ENCODE measurements around the gene CNOT3. TPM values are rescaled to one million over a fixed set of nuclear protein-coding genes. Genes with fewer than 3 reads are reported as not detected.

Gene CNOT3
- total and polyA plus RNA-seq, 8 donors: 35.2 to 75.0 (median 61.5) TPM

DNA sequence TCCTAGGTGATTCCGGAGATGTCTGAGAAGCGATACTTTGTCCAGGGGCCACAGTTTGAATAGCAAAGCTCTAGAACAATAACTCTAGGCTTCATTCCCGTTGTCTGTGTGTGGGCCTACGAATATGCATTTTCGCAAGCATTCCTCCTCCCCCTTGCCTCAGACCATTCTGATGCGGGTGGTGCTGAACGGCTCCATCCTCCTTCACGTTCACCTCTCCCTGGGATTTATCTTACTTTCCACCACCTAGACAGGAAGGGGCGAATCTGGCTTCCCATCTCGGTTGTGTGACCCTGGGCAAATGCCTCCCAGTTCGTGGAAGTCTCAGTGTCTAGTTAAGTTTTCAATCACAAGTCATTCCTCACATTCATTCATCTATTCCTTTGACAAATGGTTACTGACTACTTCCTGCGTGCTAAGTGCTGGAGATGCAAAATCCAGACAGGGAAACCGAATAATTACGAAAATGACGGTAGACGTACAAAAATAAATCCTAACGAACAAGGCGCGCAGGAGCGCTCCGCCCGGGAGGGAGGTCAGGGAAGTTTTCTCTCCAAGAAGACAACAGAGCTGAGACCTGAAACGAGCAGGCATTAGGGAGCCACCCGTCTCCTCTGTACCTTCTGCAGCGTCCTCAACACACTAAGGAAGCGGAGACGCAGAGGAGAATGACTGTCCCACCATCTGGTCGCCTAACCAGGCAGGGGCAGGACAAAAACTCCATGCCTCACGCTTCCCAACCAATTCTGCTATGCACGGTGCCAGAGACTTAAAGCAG, 1.3 kb upstream of the CNOT3 start:
- ATAC-seq (no peak), DNase-seq (peak in 1 of 4 donors; percentile 73)
- no peaks in the 10 kb centered on the region for H3K9me3 ChIP-seq
- TF ChIP-seq, protein P1, sequence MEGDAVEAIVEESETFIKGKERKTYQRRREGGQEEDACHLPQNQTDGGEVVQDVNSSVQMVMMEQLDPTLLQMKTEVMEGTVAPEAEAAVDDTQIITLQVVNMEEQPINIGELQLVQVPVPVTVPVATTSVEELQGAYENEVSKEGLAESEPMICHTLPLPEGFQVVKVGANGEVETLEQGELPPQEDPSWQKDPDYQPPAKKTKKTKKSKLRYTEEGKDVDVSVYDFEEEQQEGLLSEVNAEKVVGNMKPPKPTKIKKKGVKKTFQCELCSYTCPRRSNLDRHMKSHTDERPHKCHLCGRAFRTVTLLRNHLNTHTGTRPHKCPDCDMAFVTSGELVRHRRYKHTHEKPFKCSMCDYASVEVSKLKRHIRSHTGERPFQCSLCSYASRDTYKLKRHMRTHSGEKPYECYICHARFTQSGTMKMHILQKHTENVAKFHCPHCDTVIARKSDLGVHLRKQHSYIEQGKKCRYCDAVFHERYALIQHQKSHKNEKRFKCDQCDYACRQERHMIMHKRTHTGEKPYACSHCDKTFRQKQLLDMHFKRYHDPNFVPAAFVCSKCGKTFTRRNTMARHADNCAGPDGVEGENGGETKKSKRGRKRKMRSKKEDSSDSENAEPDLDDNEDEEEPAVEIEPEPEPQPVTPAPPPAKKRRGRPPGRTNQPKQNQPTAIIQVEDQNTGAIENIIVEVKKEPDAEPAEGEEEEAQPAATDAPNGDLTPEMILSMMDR (IDR thresholded peaks at IDR 0.05): no peak
- H3K36me3 ChIP-seq: peaks cover 0 to 28% of the 10 kb centered on the region in 2 donors
- intact Hi-C loops (cut with DNase I): no loop called here
- no peaks in the 10 kb centered on the region for H3K27me3 ChIP-seq
- peak overlapping the region in 1 of 2 donors; percentile 92 for H3K27ac ChIP-seq
- H3K4me1 ChIP-seq: peaks cover 17 to 47% of the 10 kb centered on the region in 2 donors
- peak overlapping the region; percentile 28 to 99 for H3K4me3 ChIP-seq

DNA sequence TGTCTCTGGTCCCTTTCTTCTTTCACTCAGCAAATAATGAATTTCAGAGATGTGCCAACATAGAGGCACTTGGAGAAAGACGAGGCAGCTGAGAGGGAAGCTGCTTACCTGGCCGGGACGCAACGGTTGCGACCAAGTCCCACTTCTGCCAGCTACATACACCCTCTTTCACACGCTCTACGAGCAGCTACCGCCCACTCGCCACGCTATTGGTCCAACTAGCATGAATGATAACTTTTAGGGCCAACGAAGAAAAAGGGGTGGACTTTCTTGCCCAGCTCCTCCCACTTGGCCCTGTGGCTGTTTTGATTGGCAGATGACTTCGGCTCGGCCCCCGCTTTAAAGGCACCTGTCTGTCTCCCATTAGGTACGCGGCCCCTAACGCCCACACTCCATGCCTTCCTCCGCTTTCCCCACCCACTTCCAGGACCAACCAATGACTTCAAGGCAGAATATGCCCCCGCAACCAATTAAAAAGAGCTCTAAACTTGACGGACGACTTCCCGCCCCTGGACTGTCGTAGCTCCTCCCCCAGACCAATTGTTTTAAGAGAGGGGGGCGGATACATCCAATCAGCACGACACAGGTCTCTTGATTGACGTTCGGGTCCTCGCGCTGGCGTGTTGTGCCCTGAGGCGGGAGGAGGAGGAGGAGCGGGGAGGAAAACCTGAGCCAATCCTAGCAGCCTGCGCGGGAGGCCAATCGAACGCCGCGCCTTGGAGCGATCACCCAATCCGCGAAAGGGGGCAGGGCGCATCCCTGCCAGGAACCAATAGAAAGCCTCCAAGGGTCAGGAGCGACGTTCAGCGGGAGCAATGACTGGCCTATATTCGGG, 481 bp upstream of the CNOT3 start:
- H3K9me3 ChIP-seq: no peaks in the 10 kb centered on the region
- TF ChIP-seq, protein P1 (IDR thresholded peaks at IDR 0.05): no peak
- peaks cover 17 to 52% of the 10 kb centered on the region in 2 donors for H3K4me1 ChIP-seq
- no peaks in the 10 kb centered on the region for H3K27me3 ChIP-seq
- intact Hi-C loops (cut with DNase I): no loop called here
- peak; percentile 89 for ATAC-seq
- DNase-seq: peak; percentile 98 to 100 (median 100)
- peak overlapping the region; percentile 94 to 99 for H3K4me3 ChIP-seq
- peak overlapping the region in 1 of 2 donors; percentile 92 for H3K27ac ChIP-seq
- H3K36me3 ChIP-seq: peaks cover 0 to 20% of the 10 kb centered on the region in 2 donors

DNA sequence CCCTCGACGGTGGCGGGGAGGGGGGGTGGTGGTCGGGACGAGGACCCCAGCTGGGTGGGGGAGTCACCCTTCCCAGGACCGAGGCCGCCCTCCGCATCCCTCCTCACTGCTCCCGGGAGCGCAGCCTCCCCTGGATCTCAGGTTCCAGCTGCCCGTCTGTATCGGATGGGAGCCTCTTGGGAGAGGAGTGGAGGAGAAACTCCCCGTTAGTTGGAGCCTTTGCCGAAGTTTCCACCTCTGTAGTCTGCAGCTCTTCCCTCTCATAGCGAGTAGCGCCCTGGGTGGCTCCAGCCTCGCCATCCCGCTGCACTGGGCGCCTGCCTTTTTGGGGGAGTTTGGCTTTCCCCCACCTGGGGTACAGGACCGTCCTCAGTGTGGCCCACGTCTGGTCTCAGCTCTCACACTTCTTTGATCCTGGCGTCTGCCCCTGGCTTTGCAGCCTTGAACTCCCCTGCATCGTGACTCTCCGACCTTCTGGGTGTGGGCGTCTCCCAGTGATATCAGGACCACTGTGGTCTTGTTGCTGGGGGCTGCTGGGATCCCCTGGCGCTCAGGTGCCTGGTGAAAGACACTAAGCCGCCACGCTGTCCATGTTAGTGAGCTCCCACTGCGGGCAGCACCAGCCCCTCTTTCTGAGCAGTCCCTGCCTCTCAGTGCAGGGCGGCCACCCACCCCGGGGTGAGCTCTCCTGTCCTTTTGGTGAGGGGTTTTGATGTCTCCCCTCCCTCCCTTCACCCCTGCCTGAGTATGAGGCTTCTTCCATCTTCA, 1.1 kb downstream of the CNOT3 start:
- TF ChIP-seq, protein P1 (IDR thresholded peaks at IDR 0.05): no peak
- peak overlapping the region; percentile 86 to 92 for H3K27ac ChIP-seq
- intact Hi-C loops (cut with DNase I): no loop called here

DNA sequence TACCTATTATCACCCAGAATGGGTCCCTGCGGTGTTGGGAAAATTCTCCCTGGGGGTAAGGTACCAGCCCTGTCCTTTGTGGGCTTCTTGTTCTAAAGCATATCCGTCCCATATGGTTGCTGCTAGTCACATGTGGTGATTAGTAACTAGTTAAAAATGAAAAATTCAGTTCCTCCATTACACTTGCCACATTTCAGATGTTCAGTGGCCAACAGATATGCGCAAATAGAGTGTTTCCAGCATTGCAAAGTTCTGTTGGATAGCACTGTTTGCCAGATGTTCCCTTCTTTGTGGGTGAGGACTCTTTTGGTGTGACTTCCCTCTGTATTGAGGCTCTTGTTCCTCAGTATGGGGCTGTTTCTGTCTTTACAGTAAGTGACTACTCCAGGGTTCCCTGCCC, 3.8 kb downstream of the CNOT3 start:
- Histone ChIP-seq H3K27ac (no peak overlapping the region), H3K27me3 (no peaks in the 10 kb centered on the region), H3K4me1 (peaks cover 10 to 40% of the 10 kb centered on the region in 2 donors), H3K4me3 (no peak overlapping the region), H3K9me3 (no peaks in the 10 kb centered on the region), H3K36me3 (peaks cover 7 to 52% of the 10 kb centered on the region in 2 donors)
- intact Hi-C loops (cut with DNase I): no loop called here
- TF ChIP-seq, protein P1 (IDR thresholded peaks at IDR 0.05): no peak
- ATAC-seq: no peak
- DNase-seq: no peak

More for the DNA sequence above, 1.1 kb downstream of the CNOT3 start:
- peaks cover 17 to 52% of the 10 kb centered on the region in 2 donors for H3K4me1 ChIP-seq
- DNase-seq (no peak), ATAC-seq (no peak)
- H3K36me3 ChIP-seq: peaks cover 4 to 25% of the 10 kb centered on the region in 2 donors
- H3K4me3 ChIP-seq: peak overlapping the region; percentile 94 to 99
- no peaks in the 10 kb centered on the region for H3K9me3 ChIP-seq
- no peaks in the 10 kb centered on the region for H3K27me3 ChIP-seq

Data from left lung (tissue), 10 donors.